Amniotic epithelial cell (primary cell): Measurements from ENCODE around the gene EGLN3.

ENCODE experiments used
- DNase-seq: peaks from one replicate; pipeline ENCODE4 v3.0.0-alpha.2; 2010; ENCODE audit warnings: low read depth

EGLN3 gene

GRCh38 chr14:33910435-33910834 is 40.4 kb downstream of the EGLN3 start:
- DNase-seq, result no peak

GRCh38 chr14:33909380-33910084 is 41.3 kb downstream of the EGLN3 start:
- DNase-seq, result no peak

- no peak for DNase-seq
Measured at GRCh38 chr14:33908540-33909223, 42.2 kb downstream of the EGLN3 start.

- DNase-seq, result no peak
Measured at GRCh38 chr14:33906968-33907367, 43.9 kb downstream of the EGLN3 start.

- no peak for DNase-seq
Measured at GRCh38 chr14:33904609-33905008, 46.3 kb downstream of the EGLN3 start.

GRCh38 chr14:33903369-33903768 is 47.5 kb downstream of the EGLN3 start:
- no peak for DNase-seq

- DNase-seq, result no peak
Measured at GRCh38 chr14:33902363-33902762, 48.5 kb downstream of the EGLN3 start.

GRCh38 chr14:33901426-33902155 is 49.3 kb downstream of the EGLN3 start:
- no peak for DNase-seq

GRCh38 chr14:33900706-33901105 is 50.2 kb downstream of the EGLN3 start:
- no peak for DNase-seq

GRCh38 chr14:33899723-33900341 is 51.0 kb downstream of the EGLN3 start:
- no peak for DNase-seq

- DNase-seq, result no peak
Measured at GRCh38 chr14:33897878-33898535, 52.9 kb downstream of the EGLN3 start.

- no peak for DNase-seq
Measured at GRCh38 chr14:33897382-33897781, 53.5 kb downstream of the EGLN3 start.

GRCh38 chr14:33894339-33894738 is 56.5 kb downstream of the EGLN3 start:
- DNase-seq, result no peak

GRCh38 chr14:33891700-33892099 is 59.2 kb downstream of the EGLN3 start:
- no peak for DNase-seq

- DNase-seq, result no peak
Measured at GRCh38 chr14:33884916-33885315, 66.0 kb downstream of the EGLN3 start.

- no peak for DNase-seq
Measured at GRCh38 chr14:33880330-33880729, 70.5 kb downstream of the EGLN3 start.

- no peak for DNase-seq
Measured at GRCh38 chr14:33879684-33880286, 71.1 kb downstream of the EGLN3 start.

GRCh38 chr14:33876274-33876673 is 74.6 kb downstream of the EGLN3 start:
- DNase-seq, result no peak
